Uterus (tissue), 4 donors: ENCODE results near the gene PDZD4. TPM values are rescaled to one million over a fixed set of nuclear protein-coding genes. Genes with fewer than 3 reads are reported as not detected.
A peak's percentile ranks its signal among the peaks of the same experiment; 100 is the strongest.

Experiments used
- DNase-seq, 2 donors: peaks; one replicate each; pipeline ENCODE4 v3.0.0-alpha.2; 2019 to 2020
- H3K27ac ChIP-seq, 2 donors: fragments of 200-600 bp; sonication (generic); 1 replicate in 1 of 2; 2 replicates in 1 of 2; pipeline ENCODE4 v1.5.1; 2016 to 2018
- H3K27me3 ChIP-seq, 2 donors: fragments of 200-600 bp; sonication (generic); one replicate each; pipeline ENCODE4 v1.5.1; 2018 to 2019; ENCODE audit warnings: control low read depth in 1 of 2
- H3K36me3 ChIP-seq, 2 donors: fragments of 200-600 bp; sonication (generic); one replicate each; pipeline ENCODE4 v1.5.1; 2019; ENCODE audit warnings: control low read depth in 1 of 2
- H3K4me1 ChIP-seq, 2 donors: fragments of 200-600 bp; sonication (generic); one replicate each; pipeline ENCODE4 v1.5.1; 2018 to 2019; ENCODE audit warnings: control low read depth in 1 of 2
- H3K4me3 ChIP-seq, 2 donors: fragments of 200-600 bp; sonication (generic); 1 replicate in 1 of 2; 2 replicates in 1 of 2; pipeline ENCODE4 v1.5.1; 2018 to 2019; ENCODE audit warnings: mild to moderate bottlenecking in 1 of 2
- H3K9me3 ChIP-seq, 2 donors: fragments of 200-600 bp; sonication (generic); one replicate each; pipeline ENCODE4 v1.5.1; 2019; ENCODE audit warnings: control low read depth in 1 of 2
- CTCF ChIP-seq, 4 experiments: fragments of 200-600 bp in 2 of 4; fragments of 450-650 bp in 2 of 4; sonication (generic) in 2 of 4; IDR thresholded peaks; one replicate each; pipeline ENCODE4 v1.5.1; 2016 to 2019; ENCODE audit warnings: antibody characterized with exemption in 4 of 4, mild to moderate bottlenecking in 2 of 4, moderate library complexity in 1 of 4
- POLR2A ChIP-seq, 2 donors: fragments of 450-650 bp; IDR thresholded peaks; one replicate each; pipeline ENCODE4 v1.6.1; 2016; ENCODE audit warnings: antibody characterized with exemption in 2 of 2, mild to moderate bottlenecking in 1 of 2, moderate library complexity in 1 of 2
- intact Hi-C: fragments of 100-400 bp; cut with DNase I; formaldehyde crosslinking; loops from one replicate; pipeline ENCODE4 v1.15.1; 2023; ENCODE audit warnings: low total_unique reads
- total RNA-seq, 4 donors: library from RNA; depleted of rRNA in 3 of 4; stranded (reverse); fragments of >200 nt in 3 of 4; gene quantifications; one replicate each; pipeline versions ENCODE4 v1.1.0 to v1.2.4, GENCODE V29; 2014 to 2023
- donor health status: DM: yes; HTN: yes; CAD: no.

PDZD4 gene
- total RNA-seq, 4 donors from 2014 or later = 2.6 to 21.3 (median 16.8) TPM

- intact Hi-C loops = no loop called here
- Histone ChIP-seq H3K27ac (no peak overlapping the region), H3K27me3 (no peaks in the 10 kb centered on the region), H3K36me3 (no peaks in the 10 kb centered on the region), H3K4me3 (no peak overlapping the region), H3K4me1 (no peaks in the 10 kb centered on the region), H3K9me3 (no peaks in the 10 kb centered on the region)
- peak; percentile 14 to 17 for DNase-seq
- TF ChIP-seq POLR2A (IDR thresholded peaks at IDR 0.05) (no peak), CTCF (IDR thresholded peaks at IDR 0.05) (no peak)
Observed at GRCh38 chrX:153766871-153767673, 63.3 kb downstream of the PDZD4 start.

DNA sequence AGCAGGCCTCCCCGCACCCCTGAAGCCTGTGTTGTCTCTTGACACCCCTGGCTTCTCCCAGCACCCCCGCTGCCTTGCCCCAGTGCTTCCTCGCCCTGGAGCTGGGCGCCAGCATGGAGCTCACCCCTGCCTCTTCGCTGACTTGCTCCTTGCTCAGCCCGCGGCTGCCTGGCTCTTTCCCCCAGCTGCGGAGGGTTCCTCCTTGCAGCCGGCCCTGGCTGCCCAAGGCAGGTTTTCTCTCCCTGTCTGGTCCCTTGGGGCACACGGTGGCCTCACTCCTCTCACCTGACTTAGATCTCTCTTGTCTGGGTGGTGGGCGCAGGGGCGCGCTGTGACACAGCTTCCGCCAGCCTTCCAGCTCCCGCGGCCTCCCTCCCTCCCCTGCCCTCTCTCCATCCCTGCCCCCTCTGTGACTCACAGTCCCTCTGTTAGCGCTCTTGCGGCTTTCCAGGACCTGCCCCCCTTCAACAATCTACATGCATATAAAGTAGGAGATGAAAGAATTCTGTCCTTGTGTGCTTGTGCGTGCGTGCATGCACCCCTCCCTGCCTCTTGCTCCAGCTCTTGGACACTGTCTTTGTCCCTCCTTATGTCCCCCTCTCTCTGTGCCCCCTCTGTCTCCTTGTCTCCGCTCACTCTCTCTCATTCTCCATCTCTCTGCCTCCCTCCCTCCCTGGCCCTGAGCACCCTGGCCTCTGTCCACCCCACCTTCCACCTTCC is 64.1 kb downstream of the PDZD4 start:
- Histone ChIP-seq H3K9me3 (no peaks in the 10 kb centered on the region), H3K4me1 (no peaks in the 10 kb centered on the region), H3K36me3 (no peaks in the 10 kb centered on the region), H3K27ac (peak overlapping the region; percentile 42 to 77), H3K27me3 (no peaks in the 10 kb centered on the region), H3K4me3 (peak overlapping the region in 1 of 2 donors; percentile 13)
- peak; percentile 39 to 40 for DNase-seq
- intact Hi-C loops = no loop called here
- no peak for TF ChIP-seq POLR2A (IDR thresholded peaks at IDR 0.05)
- no peak for TF ChIP-seq CTCF (IDR thresholded peaks at IDR 0.05)

- intact Hi-C loops = no loop called here
- H3K4me3 ChIP-seq = peak overlapping the region in 1 of 2 donors; percentile 13
- no peaks in the 10 kb centered on the region for H3K9me3 ChIP-seq
- H3K4me1 ChIP-seq = no peaks in the 10 kb centered on the region
- no peaks in the 10 kb centered on the region for H3K36me3 ChIP-seq
- no peaks in the 10 kb centered on the region for H3K27me3 ChIP-seq
- TF ChIP-seq POLR2A (IDR thresholded peaks at IDR 0.05) (no peak), CTCF (IDR thresholded peaks at IDR 0.05) (no peak)
- peak overlapping the region; percentile 42 to 77 for H3K27ac ChIP-seq
- DNase-seq = peak; percentile 24 to 36
Observed at GRCh38 chrX:153765138-153766079, 64.9 kb downstream of the PDZD4 start.

DNA sequence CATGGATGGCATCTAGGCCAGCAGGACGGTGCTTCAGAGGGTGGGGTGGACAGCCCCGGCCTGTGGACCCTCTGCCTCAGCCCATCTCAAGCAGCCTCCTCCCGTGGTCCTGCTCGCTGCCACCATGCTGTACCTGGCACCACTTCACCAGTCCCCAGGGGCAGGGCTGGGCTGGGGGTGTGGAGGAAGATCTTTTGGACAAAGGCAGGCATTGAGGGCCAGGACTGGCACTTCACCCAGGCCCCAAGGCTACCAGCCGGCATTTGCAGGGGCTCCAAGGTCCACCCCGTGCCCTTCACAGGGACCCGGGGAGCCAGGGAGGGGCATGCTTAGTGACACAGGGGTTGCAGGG is 65.6 kb downstream of the PDZD4 start:
- no peaks in the 10 kb centered on the region for H3K36me3 ChIP-seq
- DNase-seq = peak; percentile 16 to 17
- TF ChIP-seq CTCF (IDR thresholded peaks at IDR 0.05) (no peak), POLR2A (IDR thresholded peaks at IDR 0.05) (no peak)
- no peaks in the 10 kb centered on the region for H3K9me3 ChIP-seq
- H3K4me3 ChIP-seq = peak overlapping the region in 1 of 2 donors; percentile 13
- no peaks in the 10 kb centered on the region for H3K4me1 ChIP-seq
- H3K27me3 ChIP-seq = no peaks in the 10 kb centered on the region
- intact Hi-C loops = loop anchor here (5.0 kb wide), 1 partner anchor 188 kb away; no protein-coding TSS in a partner anchor
- peak overlapping the region in 1 of 2 donors; percentile 77 for H3K27ac ChIP-seq
